Measurements from ENCODE around the gene BCL7B.

DNA sequence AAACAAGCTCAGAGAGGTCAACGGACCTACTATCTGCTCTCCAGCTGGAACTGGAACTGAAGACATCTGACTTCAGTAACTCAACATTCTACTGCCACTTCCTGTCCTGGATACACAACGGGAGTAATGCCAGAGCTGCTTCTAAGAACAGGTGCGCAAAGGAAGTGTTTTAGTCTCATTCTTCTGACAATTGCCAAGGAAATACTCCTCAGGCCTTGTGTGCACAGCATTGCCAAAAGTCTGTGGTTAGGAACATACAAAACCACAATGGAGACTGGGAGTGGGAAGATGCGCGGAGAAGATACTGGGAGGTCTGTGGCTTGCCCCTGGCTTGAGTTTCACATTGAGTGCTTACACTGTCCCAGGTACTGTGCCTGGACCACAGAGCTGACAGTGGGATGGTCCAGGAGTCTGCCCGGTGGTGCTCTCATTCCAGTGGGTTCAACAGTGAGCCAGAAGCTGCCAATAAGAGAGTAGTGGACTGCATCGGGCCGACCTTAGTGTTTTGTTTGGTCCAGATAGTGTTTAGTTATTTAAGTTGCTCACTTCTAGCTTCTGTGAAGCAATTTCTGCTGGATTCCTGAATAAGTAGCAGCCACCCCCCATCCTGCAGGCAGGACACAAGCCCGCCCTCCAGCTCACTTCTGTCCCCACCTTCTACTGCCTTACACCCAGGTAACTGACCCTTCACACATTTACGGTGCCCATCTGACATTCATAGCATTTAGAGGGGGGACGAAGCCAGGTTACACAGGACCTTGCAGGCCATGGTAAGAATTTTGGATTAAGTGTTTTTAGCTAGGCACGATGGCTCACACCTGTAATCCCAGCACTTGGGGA, 10.6 kb upstream of the BCL7B start:
- no peak for TF ChIP-seq POLR2AphosphoS5 (IDR thresholded peaks at IDR 0.05)
- TF ChIP-seq, protein P1, sequence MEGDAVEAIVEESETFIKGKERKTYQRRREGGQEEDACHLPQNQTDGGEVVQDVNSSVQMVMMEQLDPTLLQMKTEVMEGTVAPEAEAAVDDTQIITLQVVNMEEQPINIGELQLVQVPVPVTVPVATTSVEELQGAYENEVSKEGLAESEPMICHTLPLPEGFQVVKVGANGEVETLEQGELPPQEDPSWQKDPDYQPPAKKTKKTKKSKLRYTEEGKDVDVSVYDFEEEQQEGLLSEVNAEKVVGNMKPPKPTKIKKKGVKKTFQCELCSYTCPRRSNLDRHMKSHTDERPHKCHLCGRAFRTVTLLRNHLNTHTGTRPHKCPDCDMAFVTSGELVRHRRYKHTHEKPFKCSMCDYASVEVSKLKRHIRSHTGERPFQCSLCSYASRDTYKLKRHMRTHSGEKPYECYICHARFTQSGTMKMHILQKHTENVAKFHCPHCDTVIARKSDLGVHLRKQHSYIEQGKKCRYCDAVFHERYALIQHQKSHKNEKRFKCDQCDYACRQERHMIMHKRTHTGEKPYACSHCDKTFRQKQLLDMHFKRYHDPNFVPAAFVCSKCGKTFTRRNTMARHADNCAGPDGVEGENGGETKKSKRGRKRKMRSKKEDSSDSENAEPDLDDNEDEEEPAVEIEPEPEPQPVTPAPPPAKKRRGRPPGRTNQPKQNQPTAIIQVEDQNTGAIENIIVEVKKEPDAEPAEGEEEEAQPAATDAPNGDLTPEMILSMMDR (IDR thresholded peaks at IDR 0.05) = no peak
- TF ChIP-seq POLR2A (IDR thresholded peaks at IDR 0.05) = no peak
- TF ChIP-seq EP300 (IDR thresholded peaks at IDR 0.05) = no peak

All from gastroesophageal sphincter (tissue), 3 donors.